ENCODE measurements around the gene MYO1F. TPM values are rescaled to one million over a fixed set of nuclear protein-coding genes. Genes with fewer than 3 reads are reported as not detected.

MYO1F gene
- total and polyA plus RNA-seq, 10 of the 15 experiments (the other 5 are each of a cell fraction or from before 2014, with no cell fraction given) = 3.5 to 49.4 (median 31.3) TPM

GRCh38 chr19:8605514-8605913 is 28.3 kb upstream of the MYO1F start (continued):
- TF ChIP-seq RCOR1 (conservative IDR thresholded peaks at IDR 0.05; ENCODE audit: low read depth, low read length) = no peak
- no peak for TF ChIP-seq TCF3 (IDR thresholded peaks at IDR 0.05; ENCODE audit: borderline replicate concordance, insufficient read depth, low read depth, low read length)
- no peak for TF ChIP-seq YBX1 (IDR thresholded peaks at IDR 0.05)
- TF ChIP-seq ZBTB33 (IDR thresholded peaks at IDR 0.05) = no peak
- TF ChIP-seq MYC (IDR thresholded peaks at IDR 0.05; ENCODE audit: insufficient read depth, insufficient read length, insufficient replicate concordance, low read length, severe bottlenecking) = no peak
- no peak for TF ChIP-seq WRNIP1 (IDR thresholded peaks at IDR 0.05; ENCODE audit: borderline replicate concordance, low read depth, low read length)
- no peak for TF ChIP-seq ZBTB4 (CRISPR knock-in tag; IDR thresholded peaks at IDR 0.05)
- no peak for TF ChIP-seq CHD2 (IDR thresholded peaks at IDR 0.05; ENCODE audit: borderline replicate concordance, low read depth, low read length)
- no peak for TF ChIP-seq ZBED1 (IDR thresholded peaks at IDR 0.05; ENCODE audit: borderline replicate concordance)
- no peak for TF ChIP-seq YY1 (IDR thresholded peaks at IDR 0.05; ENCODE audit: low read depth, low read length)
- no peak for TF ChIP-seq HDAC2 (IDR thresholded peaks at IDR 0.05)
